GM12864 (cell line): ENCODE data around the gene UNC13B.

Experiments
- DNase-seq: peaks from one replicate; pipeline ENCODE4 v3.0.0-alpha.2; 2011; ENCODE audit warnings: low read depth
- H3K4me3 ChIP-seq: 2 replicates; pipeline ENCODE4 v1.5.1; 2011; ENCODE audit warnings: mild to moderate bottlenecking, low read depth, low read length, control low read depth
- TF ChIP-seq, protein P1 (sequence below): IDR thresholded peaks from 2 replicates; pipeline ENCODE4 v1.5.1; 2011; ENCODE audit warnings: low read depth, mild to moderate bottlenecking, moderate library complexity, low read length, control low read depth, inconsistent platforms; ENCODE audit errors: missing control alignments

The UNC13B gene

DNA sequence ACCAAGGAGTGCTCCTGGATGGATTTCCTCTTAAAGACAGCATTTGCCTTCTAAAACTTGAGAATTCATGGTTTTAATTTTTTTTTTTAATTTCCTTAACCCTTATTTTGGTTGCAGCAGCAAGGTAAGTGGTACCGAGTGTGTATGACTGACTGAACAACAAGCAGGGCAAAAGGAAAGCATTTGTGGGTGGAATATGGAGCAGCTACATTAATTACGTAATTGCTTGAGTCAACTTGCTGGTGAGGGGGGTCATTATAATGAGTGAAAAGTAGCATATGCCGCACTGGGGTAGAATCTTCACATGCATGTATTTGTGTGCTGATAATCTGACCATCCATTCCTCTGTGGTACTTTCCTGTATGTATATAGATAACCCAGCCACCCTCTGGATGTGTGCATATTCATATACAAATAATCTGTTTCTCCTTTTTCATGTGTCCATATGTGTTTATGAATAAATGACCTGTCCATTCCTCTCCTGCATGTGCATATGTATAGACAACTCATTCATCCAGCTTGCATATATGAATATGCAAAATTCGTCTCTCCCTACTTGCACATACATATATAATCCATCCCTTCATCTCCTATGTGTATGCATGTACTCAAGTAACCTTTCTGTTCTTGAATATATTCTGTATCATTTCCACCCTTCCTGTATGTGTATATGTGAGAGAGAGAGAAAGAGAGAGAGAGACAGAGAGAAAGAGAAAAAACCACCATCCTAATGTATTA is 180.6 kb downstream of the UNC13B start:
- TF ChIP-seq, protein P1, sequence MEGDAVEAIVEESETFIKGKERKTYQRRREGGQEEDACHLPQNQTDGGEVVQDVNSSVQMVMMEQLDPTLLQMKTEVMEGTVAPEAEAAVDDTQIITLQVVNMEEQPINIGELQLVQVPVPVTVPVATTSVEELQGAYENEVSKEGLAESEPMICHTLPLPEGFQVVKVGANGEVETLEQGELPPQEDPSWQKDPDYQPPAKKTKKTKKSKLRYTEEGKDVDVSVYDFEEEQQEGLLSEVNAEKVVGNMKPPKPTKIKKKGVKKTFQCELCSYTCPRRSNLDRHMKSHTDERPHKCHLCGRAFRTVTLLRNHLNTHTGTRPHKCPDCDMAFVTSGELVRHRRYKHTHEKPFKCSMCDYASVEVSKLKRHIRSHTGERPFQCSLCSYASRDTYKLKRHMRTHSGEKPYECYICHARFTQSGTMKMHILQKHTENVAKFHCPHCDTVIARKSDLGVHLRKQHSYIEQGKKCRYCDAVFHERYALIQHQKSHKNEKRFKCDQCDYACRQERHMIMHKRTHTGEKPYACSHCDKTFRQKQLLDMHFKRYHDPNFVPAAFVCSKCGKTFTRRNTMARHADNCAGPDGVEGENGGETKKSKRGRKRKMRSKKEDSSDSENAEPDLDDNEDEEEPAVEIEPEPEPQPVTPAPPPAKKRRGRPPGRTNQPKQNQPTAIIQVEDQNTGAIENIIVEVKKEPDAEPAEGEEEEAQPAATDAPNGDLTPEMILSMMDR: no peak
- no peak for DNase-seq
- H3K4me3 ChIP-seq: no peak overlapping the region

DNA sequence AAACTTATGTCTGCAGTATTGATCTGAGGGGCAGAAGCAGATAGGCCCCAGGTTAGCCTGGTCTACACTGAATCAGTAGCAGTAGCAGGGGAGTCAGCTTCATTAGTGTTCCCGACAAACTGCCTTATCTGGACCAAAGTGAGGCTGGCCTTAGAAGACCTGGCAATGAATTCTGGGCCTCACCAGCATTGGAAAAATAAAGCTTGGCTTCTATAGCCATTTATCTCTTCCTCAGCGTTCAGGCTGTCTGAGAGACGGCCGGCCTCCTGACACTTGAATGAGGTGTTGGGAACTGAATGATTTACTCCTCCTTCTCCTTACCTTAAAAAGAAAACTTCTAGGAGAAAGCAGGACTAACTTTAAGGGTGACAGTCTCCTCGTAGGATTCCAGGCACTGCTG is 186.3 kb downstream of the UNC13B start:
- TF ChIP-seq, protein P1: no peak
- DNase-seq: no peak
- H3K4me3 ChIP-seq: no peak overlapping the region

DNA sequence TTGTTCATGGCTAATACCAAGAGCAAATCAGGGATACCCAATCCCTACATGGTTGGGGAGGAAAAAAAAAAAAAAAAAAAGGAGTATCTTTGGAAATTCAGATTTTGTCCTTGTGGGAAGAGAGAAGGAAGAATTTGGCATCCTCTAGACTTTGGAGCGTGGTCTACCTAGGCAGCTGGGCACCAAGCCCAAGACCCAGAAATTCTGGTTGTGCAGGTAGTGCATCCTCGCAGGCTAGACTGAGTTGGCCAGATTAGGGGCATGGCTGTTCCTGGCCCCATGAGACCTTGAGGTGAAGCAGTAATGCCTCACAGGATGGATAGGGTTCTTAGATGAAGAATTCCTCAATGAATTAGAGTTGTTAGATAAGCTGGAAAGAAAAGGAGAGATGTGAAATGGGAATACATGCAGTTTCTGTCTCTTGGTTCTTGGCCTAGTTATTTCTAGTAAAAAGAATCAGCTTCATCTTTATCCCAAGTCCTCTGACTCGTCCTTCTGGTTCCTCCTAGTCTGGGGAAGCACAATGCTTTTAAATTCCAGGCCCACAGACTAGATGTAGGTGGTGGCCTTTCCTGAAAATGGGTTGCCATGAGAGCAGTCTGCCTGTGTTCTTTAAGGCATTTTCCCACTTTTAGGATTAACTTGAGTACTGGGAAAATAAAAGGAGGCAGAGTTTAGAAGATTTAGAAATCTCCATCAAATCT is 187.6 kb downstream of the UNC13B start:
- no peak overlapping the region for H3K4me3 ChIP-seq
- TF ChIP-seq, protein P1: no peak

DNA sequence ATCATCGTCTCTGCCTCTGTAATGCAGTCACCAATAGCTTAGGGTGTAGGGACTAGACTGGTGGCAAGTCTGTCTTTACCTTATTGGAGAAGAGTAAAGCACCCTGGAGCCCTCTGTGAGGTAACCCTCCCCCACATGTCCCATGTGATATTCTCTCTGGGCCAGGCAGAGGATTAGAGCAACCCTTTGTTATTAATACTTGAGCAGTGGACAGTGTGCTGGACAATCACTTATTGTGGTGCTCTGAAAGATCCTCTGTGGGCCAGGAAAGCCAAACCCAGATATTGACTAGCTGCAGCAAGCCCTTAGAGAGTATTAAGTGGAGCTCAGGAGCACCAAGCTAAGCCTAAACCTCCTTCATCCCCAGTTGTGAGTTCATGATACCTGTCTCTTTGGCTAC is 188.4 kb downstream of the UNC13B start:
- TF ChIP-seq, protein P1: no peak
- no peak overlapping the region for H3K4me3 ChIP-seq
- no peak for DNase-seq

More for the DNA sequence above, 187.6 kb downstream of the UNC13B start:
- DNase-seq: no peak

DNA sequence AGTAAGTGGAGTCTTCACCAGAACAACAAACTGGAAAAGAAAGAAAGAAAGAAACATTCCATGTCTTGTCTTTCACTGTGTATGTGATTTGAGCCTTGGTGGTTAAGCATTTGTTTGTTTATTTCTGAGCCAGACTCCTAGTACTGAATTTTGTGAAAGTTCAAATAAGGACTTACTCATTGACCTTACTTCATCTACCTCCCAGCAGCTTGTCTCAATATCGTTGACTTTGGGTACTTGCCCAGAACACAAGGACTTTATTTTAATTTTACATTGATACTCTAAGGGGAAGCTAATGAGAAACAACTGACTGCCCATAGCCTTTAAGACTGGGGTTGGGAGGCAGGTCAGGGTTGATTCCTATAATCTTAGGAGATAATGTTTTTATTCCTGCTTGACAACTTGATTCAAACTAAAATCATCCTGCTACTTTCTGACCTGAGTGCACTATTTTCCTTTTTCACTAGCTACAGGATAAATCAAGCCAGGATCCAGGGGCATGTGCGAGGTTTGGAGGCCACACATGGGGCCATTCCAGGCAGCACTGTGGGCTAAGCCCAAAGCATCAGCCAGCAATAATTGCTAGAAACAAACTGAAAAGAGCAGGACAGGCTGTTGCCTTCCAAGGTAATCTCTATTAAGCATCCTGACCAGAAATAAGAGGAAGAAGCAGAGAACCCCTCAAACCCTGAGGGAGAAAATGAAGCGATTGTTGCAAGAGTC is 189.2 kb downstream of the UNC13B start:
- TF ChIP-seq, protein P1: no peak
- H3K4me3 ChIP-seq: no peak overlapping the region
- no peak for DNase-seq

DNA sequence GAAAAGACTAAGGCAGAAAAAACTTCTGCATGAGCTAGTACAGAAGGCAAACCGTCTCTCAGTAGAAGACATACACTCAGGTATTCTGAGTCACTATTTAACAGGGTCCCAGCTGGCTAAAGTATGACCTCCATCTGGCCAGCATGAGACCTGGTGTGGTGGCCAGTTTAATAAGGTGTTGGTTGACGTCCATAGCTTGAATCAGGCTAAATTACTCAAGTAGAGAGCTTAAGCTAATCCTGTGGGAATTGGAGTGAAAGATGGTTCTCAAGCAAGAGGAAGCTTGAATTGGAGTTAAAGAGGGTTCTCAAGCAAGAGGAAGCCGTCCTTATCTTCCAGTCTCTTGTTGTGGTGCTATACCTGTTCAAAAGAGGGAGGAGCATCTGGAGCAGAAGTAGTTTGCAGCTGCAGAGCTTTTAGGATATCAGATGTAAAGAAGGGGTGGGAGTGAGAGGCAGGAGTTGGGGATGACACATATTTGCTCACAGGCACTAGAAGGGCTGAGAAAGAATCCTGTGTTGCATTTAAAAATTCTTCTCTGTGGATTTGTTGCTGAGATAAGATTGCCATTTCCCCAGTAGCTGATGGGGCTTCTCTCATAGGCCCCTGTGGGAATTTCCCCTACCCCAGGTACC is 192.0 kb downstream of the UNC13B start:
- DNase-seq: no peak
- H3K4me3 ChIP-seq: no peak overlapping the region
- TF ChIP-seq, protein P1: no peak
